GM19328 (cell line): ENCODE results near the gene NCOA6.
A peak's percentile ranks its signal among the peaks of the same experiment; 100 is the strongest.
"Not testable (repeated sequence)": the region's sequence is repeated elsewhere in the genome, so short reads cannot be mapped to it uniquely, and the experiment has no call there.

Source experiments
- ATAC-seq: cut with Tn5 transposase; IDR thresholded peaks from one replicate; pipeline ENCODE4 v1.9.1; 2021; ENCODE audit warnings: mild to moderate bottlenecking, moderate library complexity; ENCODE audit not compliant: unreplicated experiment

NCOA6 gene

GRCh38 chr20:34831936-34832335 lies 6.5 kb upstream of the NCOA6 start:
- ATAC-seq = no peak

- no peak for ATAC-seq
These were observed 3.7 kb upstream of the NCOA6 start for GRCh38 chr20:34829191-34829590.

GRCh38 chr20:34824806-34825529 lies 483 bp downstream of the NCOA6 start:
- ATAC-seq = peak; percentile 61

- ATAC-seq = no peak
These were observed 1.0 kb downstream of the NCOA6 start for GRCh38 chr20:34824452-34824805.

GRCh38 chr20:34824026-34824425 lies 1.4 kb downstream of the NCOA6 start:
- ATAC-seq = no peak

- no peak for ATAC-seq
These were observed 4.5 kb downstream of the NCOA6 start for GRCh38 chr20:34820805-34821578.

GRCh38 chr20:34817801-34818200 lies 7.7 kb downstream of the NCOA6 start:
- no peak for ATAC-seq

- ATAC-seq = no peak
These were observed 8.4 kb downstream of the NCOA6 start for GRCh38 chr20:34817072-34817471.

GRCh38 chr20:34815636-34816035 lies 9.8 kb downstream of the NCOA6 start:
- no peak for ATAC-seq

- ATAC-seq = no peak
These were observed 16.9 kb downstream of the NCOA6 start for GRCh38 chr20:34808583-34808982.

GRCh38 chr20:34807944-34808465 lies 17.4 kb downstream of the NCOA6 start:
- not testable (repeated sequence) for ATAC-seq

- ATAC-seq = no peak
These were observed 19.2 kb downstream of the NCOA6 start for GRCh38 chr20:34806255-34806654.

GRCh38 chr20:34798871-34799270 lies 26.6 kb downstream of the NCOA6 start:
- no peak for ATAC-seq

- ATAC-seq = no peak
These were observed 27.1 kb downstream of the NCOA6 start for GRCh38 chr20:34798328-34798727.

- ATAC-seq = no peak
These were observed 28.1 kb downstream of the NCOA6 start for GRCh38 chr20:34797012-34797995.

- no peak for ATAC-seq
These were observed 31.4 kb downstream of the NCOA6 start for GRCh38 chr20:34794006-34794585.

GRCh38 chr20:34792687-34793363 lies 32.6 kb downstream of the NCOA6 start:
- ATAC-seq = no peak

GRCh38 chr20:34791289-34792020 lies 34.0 kb downstream of the NCOA6 start:
- no peak for ATAC-seq

GRCh38 chr20:34781220-34781619 lies 44.2 kb downstream of the NCOA6 start:
- no peak for ATAC-seq
